CD14-positive monocyte (primary cell): Measurements from ENCODE around the gene RNF130. TPM values are rescaled to one million over a fixed set of nuclear protein-coding genes. Genes with fewer than 3 reads are reported as not detected.

Experiments
- DNase-seq, 3 donors: peaks; one replicate each; pipeline ENCODE4 v3.0.0-alpha.2; 2011 to 2022
- H2AFZ ChIP-seq: 2 replicates; pipeline ENCODE4 v1.6.0; 2012; ENCODE audit warnings: mild to moderate bottlenecking, low read depth, low read length, inconsistent platforms; ENCODE audit not compliant: insufficient read depth, poor library complexity, severe bottlenecking
- H3K27ac ChIP-seq, 2 donors: 1 replicate in 1 of 2; 2 replicates in 1 of 2; pipeline ENCODE4 v1.5.1; 2012 to 2013; ENCODE audit warnings: low read length in 2 of 2, control low read depth in 1 of 2, inconsistent platforms in 1 of 2, low read depth in 1 of 2, mild to moderate bottlenecking in 1 of 2
- H3K27me3 ChIP-seq, 2 donors: one replicate each; pipeline versions ENCODE4 v1.6.0 to v1.6.1; 2011 to 2013; ENCODE audit warnings: low read length in 2 of 2; ENCODE audit not compliant: control insufficient read depth in 2 of 2, insufficient read depth in 2 of 2
- H3K36me3 ChIP-seq, 2 donors: replicated peaks in 1 of 2; 1 replicate in 1 of 2; 2 replicates in 1 of 2; pipeline versions ENCODE4 v1.5.1 to v1.6.1; 2012 to 2013; ENCODE audit warnings: low read length in 2 of 2, control low read depth in 1 of 2, inconsistent platforms in 1 of 2, mild to moderate bottlenecking in 1 of 2; ENCODE audit not compliant: insufficient read depth in 2 of 2, control insufficient read depth in 1 of 2
- H3K4me1 ChIP-seq, 2 donors: 1 replicate in 1 of 2; 2 replicates in 1 of 2; pipeline versions ENCODE4 v1.5.1 to v1.6.1; 2012 to 2013; ENCODE audit warnings: low read length in 2 of 2, control low read depth in 1 of 2, inconsistent platforms in 1 of 2, mild to moderate bottlenecking in 1 of 2, moderate library complexity in 1 of 2; ENCODE audit not compliant: insufficient read depth in 2 of 2, control insufficient read depth in 1 of 2
- H3K4me2 ChIP-seq: replicated peaks from 2 replicates; pipeline ENCODE3; 2012; ENCODE audit warnings: low read length, moderate library complexity, mild to moderate bottlenecking; ENCODE audit not compliant: poor library complexity, severe bottlenecking; ENCODE audit errors: extremely low read depth
- H3K4me3 ChIP-seq, 3 experiments: fragments of 200-600 bp in 1 of 3; sonication (generic) in 1 of 3; replicated peaks in 1 of 3; 1 replicate in 2 of 3; 2 replicates in 1 of 3; pipeline ENCODE4 v1.5.1; 2011 to 2013; ENCODE audit warnings: low read length in 3 of 3, mild to moderate bottlenecking in 3 of 3, control low read depth in 2 of 3, low read depth in 2 of 3, inconsistent platforms in 1 of 3, moderate library complexity in 1 of 3
- H3K79me2 ChIP-seq: 2 replicates; pipeline ENCODE4 v1.6.0; 2012; ENCODE audit warnings: mild to moderate bottlenecking, control low read depth, inconsistent platforms, low read length, moderate library complexity; ENCODE audit not compliant: insufficient read depth
- H3K9ac ChIP-seq: 2 replicates; pipeline ENCODE4 v1.6.0; 2017; ENCODE audit warnings: low read length, mild to moderate bottlenecking; ENCODE audit not compliant: insufficient read depth, poor library complexity, severe bottlenecking
- H3K9me3 ChIP-seq, 2 donors: replicated peaks in 1 of 2; 1 replicate in 1 of 2; 2 replicates in 1 of 2; pipeline versions ENCODE4 v1.5.1 to v1.6.1; 2012 to 2013; ENCODE audit warnings: low read length in 2 of 2, control low read depth in 1 of 2; ENCODE audit not compliant: control insufficient read depth in 1 of 2, insufficient read depth in 1 of 2
- H4K20me1 ChIP-seq: 2 replicates; pipeline ENCODE4 v1.6.0; 2012; ENCODE audit warnings: mild to moderate bottlenecking, low read length, control low read depth, moderate library complexity; ENCODE audit not compliant: insufficient read depth
- H3K27ac Mint-ChIP-seq, 7 donors: one replicate each; pipeline ENCODE4 v1.8.0; 2020; ENCODE audit warnings: mild to moderate bottlenecking in 7 of 7, mixed read lengths in 7 of 7, moderate library complexity in 6 of 7, inconsistent platforms in 2 of 7
- H3K27me3 Mint-ChIP-seq, 3 donors: one replicate each; pipeline ENCODE4 v1.8.0; 2021 to 2022; ENCODE audit warnings: low read depth in 3 of 3, mild to moderate bottlenecking in 3 of 3, mixed read lengths in 3 of 3, moderate library complexity in 3 of 3, inconsistent platforms in 1 of 3
- H3K36me3 Mint-ChIP-seq, 2 donors: one replicate each; pipeline ENCODE4 v1.8.0; 2020; ENCODE audit warnings: mixed read lengths in 2 of 2, inconsistent platforms in 1 of 2, mild to moderate bottlenecking in 1 of 2
- H3K4me1 Mint-ChIP-seq: one replicate; pipeline ENCODE4 v1.8.0; 2020; ENCODE audit warnings: mild to moderate bottlenecking, mixed read lengths
- H3K4me3 Mint-ChIP-seq, 2 donors: one replicate each; pipeline ENCODE4 v1.8.0; 2020; ENCODE audit warnings: mild to moderate bottlenecking in 2 of 2, mixed read lengths in 2 of 2, moderate library complexity in 1 of 2
- H3K9me3 Mint-ChIP-seq, 7 donors: one replicate each; pipeline ENCODE4 v1.8.0; 2020 to 2022; ENCODE audit warnings: mixed read lengths in 7 of 7, mild to moderate bottlenecking in 6 of 7, moderate library complexity in 6 of 7, inconsistent platforms in 2 of 7
- CTCF ChIP-seq: fragments of 200-600 bp; IDR thresholded peaks from one replicate; pipeline ENCODE4 v1.8.0; 2022; ENCODE audit warnings: antibody characterized with exemption, mild to moderate bottlenecking
- WGBS: methylation state at CpG from one replicate; pipeline ENCODE4 v1.1.5; 2013; ENCODE audit warnings: missing lambda C conversion rate; ENCODE audit not compliant: insufficient coverage; 5-methylcytosine and 5-hydroxymethylcytosine counted together
- intact Hi-C, 2 donors: fragments of 100-400 bp; cut with micrococcal nuclease; formaldehyde crosslinking; loops; one replicate each; pipeline versions ENCODE4 v1.15.0 to v1.15.1; 2023
- polyA plus RNA-seq, 3 donors: library from polyadenylated mRNA; depleted of rRNA in 1 of 3; unstranded in 2 of 3; stranded (reverse) in 1 of 3; fragments of 300-500 nt in 2 of 3; fragments of >200 nt in 1 of 3; fragmentation: Illumina TruSeq in 2 of 3; gene quantifications; 1 replicate in 2 of 3; 2 replicates in 1 of 3; pipeline ENCODE4 v1.2.3, GENCODE V29; 2012 to 2021

Gene RNF130
- polyA plus RNA-seq, 3 donors: 294 to 439 (median 376) TPM

GRCh38 chr5:180097926-180098325 lies 26.4 kb upstream of the RNF130 start:
- Mint-ChIP-seq H3K9me3 (peaks cover 2 to 12% (median 7%) of the 10 kb centered on the region in 7 donors), H3K36me3 (no peaks in the 10 kb centered on the region), H3K27ac (no peak overlapping the region), H3K27me3 (peaks cover 1 to 4% (median 3%) of the 10 kb centered on the region in 3 donors), H3K4me1 (peaks cover 15% of the 10 kb centered on the region), H3K4me3 (no peak overlapping the region)
- Histone ChIP-seq H3K27ac (no peak overlapping the region), H3K4me3 (no peak overlapping the region), H3K9me3 (peaks cover 0 to 4% of the 10 kb centered on the region in 2 donors), H3K79me2 (no peaks in the 10 kb centered on the region), H3K9ac (no peak overlapping the region), H3K4me2 (no peak overlapping the region), H3K36me3 (no peaks in the 10 kb centered on the region), H4K20me1 (no peaks in the 10 kb centered on the region), H3K27me3 (no peaks in the 10 kb centered on the region), H3K4me1 (peaks cover 12 to 14% of the 10 kb centered on the region in 2 donors), H2AFZ (no peak overlapping the region)
- 97% methylated on average over 5 of the region's 5 CpGs for WGBS
- TF ChIP-seq CTCF: no peak
- no peak for DNase-seq
- intact Hi-C loops: no loop called here

DNA sequence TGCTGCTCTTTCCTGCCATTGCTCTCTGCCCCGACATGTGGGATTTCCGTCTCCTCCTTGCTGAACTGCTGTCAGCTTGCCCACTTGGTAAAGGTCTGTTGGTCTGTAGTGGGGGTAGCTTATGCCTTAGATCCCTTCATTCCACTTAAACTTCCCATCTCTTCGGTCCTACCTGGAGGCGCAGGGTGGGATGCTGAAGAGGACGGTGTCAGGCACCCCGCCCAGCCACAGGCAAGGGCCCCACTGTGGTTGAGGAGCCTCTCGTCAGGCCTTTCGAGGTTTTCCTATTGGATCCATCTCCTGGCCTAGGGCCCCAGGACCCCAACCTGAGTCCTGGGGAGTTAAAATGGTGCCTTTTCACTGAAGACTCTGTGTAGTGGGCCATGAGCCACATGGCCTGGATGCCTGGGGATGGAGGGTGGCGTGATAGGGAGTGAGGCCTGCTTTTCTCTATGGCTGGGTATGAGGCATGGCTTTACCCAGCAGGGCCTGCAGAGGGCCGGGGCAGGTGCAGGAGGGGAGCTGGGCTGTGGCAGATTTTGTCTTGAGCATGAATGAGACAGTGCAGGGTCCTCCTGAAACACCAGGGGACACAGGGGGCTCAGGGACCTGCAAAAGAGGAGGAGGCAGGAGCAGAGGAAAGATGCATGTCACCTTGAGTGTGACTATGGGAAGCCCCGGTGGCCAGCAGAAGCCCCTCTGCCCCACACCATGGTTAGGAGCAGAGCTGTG lies 25.8 kb upstream of the RNF130 start:
- Mint-ChIP-seq H3K36me3 (no peaks in the 10 kb centered on the region), H3K27me3 (peaks cover 1 to 4% (median 3%) of the 10 kb centered on the region in 3 donors), H3K27ac (no peak overlapping the region), H3K9me3 (peaks cover 2 to 11% (median 7%) of the 10 kb centered on the region in 7 donors), H3K4me1 (peaks cover 16% of the 10 kb centered on the region), H3K4me3 (no peak overlapping the region)
- WGBS: 90% methylated on average over 7 of the region's 11 CpGs
- no peaks in the 10 kb centered on the region for H3K79me2 ChIP-seq
- H3K4me3 ChIP-seq: no peak overlapping the region
- TF ChIP-seq CTCF: no peak
- no peak overlapping the region for H3K4me2 ChIP-seq
- no peak for DNase-seq
- H3K27ac ChIP-seq: no peak overlapping the region
- no peak overlapping the region for H3K9ac ChIP-seq
- H2AFZ ChIP-seq: no peak overlapping the region
- no peaks in the 10 kb centered on the region for H3K27me3 ChIP-seq
- H4K20me1 ChIP-seq: no peaks in the 10 kb centered on the region
- no peaks in the 10 kb centered on the region for H3K36me3 ChIP-seq
- intact Hi-C loops: no loop called here
- peaks cover 0 to 4% of the 10 kb centered on the region in 2 donors for H3K9me3 ChIP-seq
- peaks cover 13 to 14% of the 10 kb centered on the region in 2 donors for H3K4me1 ChIP-seq
